OCI-LY3 (cell line): ENCODE measurements around the gene BRAF.
"Not testable (repeated sequence)": the region's sequence is repeated elsewhere in the genome, so short reads cannot be mapped to it uniquely, and the experiment has no call there.

Experiments used
- H2AFZ ChIP-seq: fragments of 200-600, 300-600 bp; shearing (Covaris generic); 2 replicates; pipeline ENCODE4 v1.6.0; 2014; ENCODE audit warnings: antibody characterized with exemption, low read depth, low read length
- H3K27ac ChIP-seq: fragments of 200-600, 300-600 bp; sonication (generic); 2 replicates; pipeline ENCODE4 v1.5.1; 2014; ENCODE audit warnings: mild to moderate bottlenecking, low read length, moderate library complexity, mixed read lengths
- H3K27me3 ChIP-seq: fragments of 200-600, 300-600 bp; sonication (generic); 2 replicates; pipeline ENCODE4 v1.6.1; 2014; ENCODE audit warnings: low read depth, low read length, mixed read lengths
- H3K36me3 ChIP-seq: fragments of 200-600, 300-600 bp; sonication (generic); replicated peaks from 2 replicates; pipeline ENCODE3; 2014; ENCODE audit warnings: low read depth, low read length, mixed read lengths
- H3K4me1 ChIP-seq: fragments of 300-600, 200-600 bp; sonication (generic); 2 replicates; pipeline ENCODE4 v1.6.1; 2014; ENCODE audit warnings: low read length, mixed read lengths
- H3K4me2 ChIP-seq: fragments of 200-600, 300-600 bp; sonication (generic); 2 replicates; pipeline ENCODE4 v1.6.1; 2014; ENCODE audit warnings: low read length, mixed read lengths
- H3K4me3 ChIP-seq: fragments of 300-600, 200-600 bp; sonication (generic); 2 replicates; pipeline ENCODE4 v1.5.1; 2014; ENCODE audit warnings: antibody characterized with exemption, mild to moderate bottlenecking, low read length, moderate library complexity
- H3K79me2 ChIP-seq: fragments of 300-600, 200-600 bp; shearing (Covaris generic); 2 replicates; pipeline ENCODE4 v1.6.1; 2014; ENCODE audit warnings: mild to moderate bottlenecking, low read length, mixed read lengths
- H3K9ac ChIP-seq: fragments of 300-600, 200-600 bp; shearing (Covaris generic); 2 replicates; pipeline ENCODE4 v1.6.0; 2014; ENCODE audit warnings: mild to moderate bottlenecking, low read length, moderate library complexity
- H3K9me3 ChIP-seq: fragments of 200-600, 300-600 bp; shearing (Covaris generic); 2 replicates; pipeline ENCODE4 v1.6.1; 2014; ENCODE audit warnings: low read length, mixed read lengths; ENCODE audit not compliant: insufficient read depth
- H4K20me1 ChIP-seq: fragments of 200-600, 300-600 bp; sonication (generic); 2 replicates; pipeline ENCODE4 v1.6.1; 2016; ENCODE audit warnings: low read length, mixed read lengths; ENCODE audit not compliant: insufficient read depth
- EZH2phosphoT487 ChIP-seq: fragments of 200-600 bp; shearing (Covaris generic); IDR thresholded peaks from 2 replicates; pipeline ENCODE4 v1.6.1; 2018; ENCODE audit warnings: antibody characterized with exemption, mixed run types, low read depth
- TF ChIP-seq, protein P1 (sequence below): fragments of 200-600, 300-600 bp; sonication (generic); IDR thresholded peaks from 2 replicates; pipeline ENCODE4 v1.5.1; 2014; ENCODE audit warnings: antibody characterized with exemption, low read length, low read depth

The BRAF gene

GRCh38 chr7:140773104-140773503, 151.6 kb downstream of the BRAF start:
- TF ChIP-seq EZH2phosphoT487: no peak
- TF ChIP-seq, protein P1, sequence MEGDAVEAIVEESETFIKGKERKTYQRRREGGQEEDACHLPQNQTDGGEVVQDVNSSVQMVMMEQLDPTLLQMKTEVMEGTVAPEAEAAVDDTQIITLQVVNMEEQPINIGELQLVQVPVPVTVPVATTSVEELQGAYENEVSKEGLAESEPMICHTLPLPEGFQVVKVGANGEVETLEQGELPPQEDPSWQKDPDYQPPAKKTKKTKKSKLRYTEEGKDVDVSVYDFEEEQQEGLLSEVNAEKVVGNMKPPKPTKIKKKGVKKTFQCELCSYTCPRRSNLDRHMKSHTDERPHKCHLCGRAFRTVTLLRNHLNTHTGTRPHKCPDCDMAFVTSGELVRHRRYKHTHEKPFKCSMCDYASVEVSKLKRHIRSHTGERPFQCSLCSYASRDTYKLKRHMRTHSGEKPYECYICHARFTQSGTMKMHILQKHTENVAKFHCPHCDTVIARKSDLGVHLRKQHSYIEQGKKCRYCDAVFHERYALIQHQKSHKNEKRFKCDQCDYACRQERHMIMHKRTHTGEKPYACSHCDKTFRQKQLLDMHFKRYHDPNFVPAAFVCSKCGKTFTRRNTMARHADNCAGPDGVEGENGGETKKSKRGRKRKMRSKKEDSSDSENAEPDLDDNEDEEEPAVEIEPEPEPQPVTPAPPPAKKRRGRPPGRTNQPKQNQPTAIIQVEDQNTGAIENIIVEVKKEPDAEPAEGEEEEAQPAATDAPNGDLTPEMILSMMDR: no peak
- no peaks in the 10 kb centered on the region for H4K20me1 ChIP-seq
- no peak overlapping the region for H3K4me2 ChIP-seq
- no peaks in the 10 kb centered on the region for H3K27me3 ChIP-seq
- H2AFZ ChIP-seq: no peak overlapping the region
- H3K79me2 ChIP-seq: no peaks in the 10 kb centered on the region
- no peak overlapping the region for H3K9ac ChIP-seq
- no peak overlapping the region for H3K27ac ChIP-seq
- no peaks in the 10 kb centered on the region for H3K4me1 ChIP-seq
- no peaks in the 10 kb centered on the region for H3K9me3 ChIP-seq
- H3K36me3 ChIP-seq: peaks cover 10% of the 10 kb centered on the region
- no peak overlapping the region for H3K4me3 ChIP-seq

- H2AFZ ChIP-seq: no peak overlapping the region
- peaks cover under 1% of the 10 kb centered on the region; the same call in 1 of the 2 replicates for H3K4me1 ChIP-seq
- no peaks in the 10 kb centered on the region for H3K9me3 ChIP-seq
- H3K4me3 ChIP-seq: no peak overlapping the region
- no peaks in the 10 kb centered on the region for H3K79me2 ChIP-seq
- H3K9ac ChIP-seq: no peak overlapping the region
- no peaks in the 10 kb centered on the region for H3K27me3 ChIP-seq
- H3K27ac ChIP-seq: no peak overlapping the region
- no peak overlapping the region for H3K4me2 ChIP-seq
- no peaks in the 10 kb centered on the region for H4K20me1 ChIP-seq
- peaks cover 9% of the 10 kb centered on the region for H3K36me3 ChIP-seq
- TF ChIP-seq EZH2phosphoT487: no peak
- TF ChIP-seq, protein P1: no peak
Measured at GRCh38 chr7:140771826-140772225, 152.9 kb downstream of the BRAF start.

DNA sequence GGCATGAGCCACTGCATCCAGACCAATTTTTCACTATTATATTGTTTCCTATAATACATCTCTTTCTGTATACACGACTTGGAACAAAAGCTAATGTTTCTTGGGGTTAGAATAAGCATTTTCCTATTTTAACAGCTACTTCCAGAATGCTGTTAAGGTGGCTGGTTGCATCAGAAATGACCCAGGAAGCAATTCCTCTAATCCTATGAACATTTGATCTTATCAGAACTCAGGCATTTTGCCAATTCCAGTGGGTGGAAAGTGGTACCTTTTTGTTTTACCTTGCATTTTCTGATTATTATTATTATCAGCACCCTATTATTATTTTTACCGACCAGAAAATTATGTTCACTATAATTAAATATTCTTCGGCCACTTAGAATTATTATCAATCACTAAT, 154.9 kb downstream of the BRAF start:
- Histone ChIP-seq H3K4me3 (no peak overlapping the region), H3K9ac (no peak overlapping the region), H3K9me3 (no peaks in the 10 kb centered on the region), H3K4me1 (peaks cover 7% of the 10 kb centered on the region), H3K27ac (no peak overlapping the region), H3K4me2 (no peak overlapping the region), H3K79me2 (no peaks in the 10 kb centered on the region), H3K36me3 (no peaks in the 10 kb centered on the region), H3K27me3 (no peaks in the 10 kb centered on the region), H2AFZ (no peak overlapping the region), H4K20me1 (no peaks in the 10 kb centered on the region)
- TF ChIP-seq, protein P1: no peak
- TF ChIP-seq EZH2phosphoT487: no peak

GRCh38 chr7:140767418-140767817, 157.3 kb downstream of the BRAF start:
- Histone ChIP-seq H3K27me3 (no peaks in the 10 kb centered on the region), H2AFZ (no peak overlapping the region), H3K9me3 (no peaks in the 10 kb centered on the region), H3K36me3 (no peaks in the 10 kb centered on the region), H4K20me1 (no peaks in the 10 kb centered on the region), H3K9ac (no peak overlapping the region), H3K79me2 (no peaks in the 10 kb centered on the region), H3K4me2 (no peak overlapping the region), H3K4me1 (peaks cover 7% of the 10 kb centered on the region), H3K4me3 (no peak overlapping the region), H3K27ac (no peak overlapping the region)
- TF ChIP-seq, protein P1: no peak
- TF ChIP-seq EZH2phosphoT487: no peak

DNA sequence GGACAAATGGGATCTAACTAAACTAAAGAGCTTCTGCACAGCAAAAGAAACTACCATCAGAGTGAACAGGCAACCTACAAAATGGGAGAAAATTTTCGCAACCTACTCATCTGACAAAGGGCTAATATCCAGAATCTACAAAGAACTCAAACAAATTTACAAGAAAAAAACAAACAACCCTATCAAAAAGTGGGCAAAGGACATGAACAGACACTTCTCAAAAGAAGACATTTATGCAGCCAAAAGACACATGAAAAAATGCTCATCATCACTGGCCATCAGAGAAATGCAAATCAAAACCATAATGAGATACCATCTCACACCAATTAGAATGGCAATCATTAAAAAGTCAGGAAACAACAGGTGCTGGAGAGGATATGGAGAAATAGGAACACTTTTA, 159.3 kb downstream of the BRAF start:
- H3K27ac ChIP-seq: not testable (repeated sequence)

DNA sequence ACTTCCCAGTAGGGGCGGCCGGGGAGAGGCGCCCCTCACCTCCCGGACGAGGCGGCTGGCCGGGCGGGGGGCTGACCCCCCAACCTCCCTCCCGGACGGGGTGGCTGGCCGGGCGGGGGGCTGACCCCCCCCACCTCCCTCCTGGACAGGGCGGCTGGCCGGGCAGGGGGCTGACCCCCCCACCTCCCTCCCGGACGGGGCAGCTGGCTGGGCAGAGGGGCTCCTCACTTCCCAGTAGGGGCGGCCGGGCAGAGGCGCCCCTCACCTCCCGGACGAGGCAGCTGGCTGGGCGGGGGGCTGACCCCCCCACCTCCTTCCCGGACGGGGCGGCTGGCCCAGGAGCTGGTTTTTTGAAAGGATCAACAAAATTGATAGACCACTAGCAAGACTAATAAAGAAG, 161.6 kb downstream of the BRAF start:
- not testable (repeated sequence) for H3K4me2 ChIP-seq, H3K4me3 ChIP-seq, H4K20me1 ChIP-seq, H3K36me3 ChIP-seq, H3K9ac ChIP-seq, H3K9me3 ChIP-seq, H3K4me1 ChIP-seq, H3K27me3 ChIP-seq, H3K79me2 ChIP-seq, H3K27ac ChIP-seq, H2AFZ ChIP-seq

More for the DNA sequence above, 159.3 kb downstream of the BRAF start:
- H2AFZ ChIP-seq, H3K4me1 ChIP-seq, H3K4me2 ChIP-seq, H3K9ac ChIP-seq, H3K36me3 ChIP-seq, H3K4me3 ChIP-seq, H3K9me3 ChIP-seq, H3K79me2 ChIP-seq, H4K20me1 ChIP-seq, H3K27me3 ChIP-seq: not testable (repeated sequence)
